Fibroblast of lung (primary cell): ENCODE measurements around the gene ALOXE3.

Experiments used
- CTCF ChIP-seq, 2 donors: IDR thresholded peaks in 1 of 2; conservative IDR thresholded peaks in 1 of 2; 1 replicate in 1 of 2; 2 replicates in 1 of 2; pipeline ENCODE4 v1.5.1; 2011 to 2012; ENCODE audit warnings: low read length in 2 of 2, control low read depth in 1 of 2, inconsistent platforms in 1 of 2, low read depth in 1 of 2, mild to moderate bottlenecking in 1 of 2
- EZH2 ChIP-seq: IDR thresholded peaks from 2 replicates; pipeline ENCODE4 v1.5.1; 2012; ENCODE audit warnings: low read length, control low read depth, mild to moderate bottlenecking; ENCODE audit errors: missing control alignments

- TF ChIP-seq EZH2: no peak
- TF ChIP-seq CTCF (conservative IDR thresholded peaks at IDR 0.05 in 1 of 2, IDR thresholded peaks at IDR 0.05 in 1 of 2; ENCODE audit: low read depth in 1 of 2, low read length in 2 of 2): no peak
Measured at GRCh38 chr17:8105957-8106398, 12.3 kb downstream of the ALOXE3 start.
